B cell (primary cell): ENCODE results near the gene RUSF1. TPM values are rescaled to one million over a fixed set of nuclear protein-coding genes. Genes with fewer than 3 reads are reported as not detected.
A peak's percentile ranks its signal among the peaks of the same experiment; 100 is the strongest.

Experiments used
- ATAC-seq: fragments of 200-7000 bp; cut with Tn5 transposase; one replicate; pipeline ENCODE4 v1.10.0; 2021; ENCODE audit warnings: low read depth, mild to moderate bottlenecking, moderate number of reproducible peaks, moderate library complexity
- CTCF ChIA-PET: fragments of 350-600 bp; sonication (Branson Sonifier 250); formaldehyde crosslinking; loops from one replicate; lab custom pipeline; 2021; ENCODE audit warnings: antibody characterized with exemption, inconsistent platforms; lab: Charles Lee
- POLR2A ChIA-PET: fragments of 350-600 bp; sonication (Branson Sonifier 250); formaldehyde crosslinking; loops from one replicate; lab custom pipeline; 2021; ENCODE audit warnings: antibody characterized with exemption; lab: Charles Lee
- DNase-seq: peaks from one replicate; pipeline ENCODE4 v3.0.0; 2013
- H2AFZ ChIP-seq: 2 replicates; pipeline ENCODE4 v1.6.1; 2012; ENCODE audit warnings: mild to moderate bottlenecking, low read depth, low read length; ENCODE audit not compliant: insufficient read depth, poor library complexity, severe bottlenecking
- H3K27ac ChIP-seq, 2 donors: 1 replicate in 1 of 2; 2 replicates in 1 of 2; pipeline ENCODE4 v1.5.1; 2012 to 2013; ENCODE audit warnings: low read length in 2 of 2, mild to moderate bottlenecking in 2 of 2, moderate library complexity in 1 of 2
- H3K27me3 ChIP-seq, 4 experiments: fragments of 200-600 bp in 1 of 4; sonication (generic) in 1 of 4; replicated peaks in 1 of 4; 1 replicate in 2 of 4; 2 replicates in 2 of 4; pipeline versions ENCODE4 v1.6.1 to v1.7.0; 2013 to 2016; ENCODE audit warnings: low read length in 3 of 4, mild to moderate bottlenecking in 2 of 4, mixed read lengths in 1 of 4, moderate library complexity in 1 of 4; ENCODE audit not compliant: insufficient read depth in 4 of 4, control insufficient read depth in 3 of 4; ENCODE audit errors: control extremely low read depth in 1 of 4
- H3K36me3 ChIP-seq, 2 experiments: replicated peaks in 1 of 2; 1 replicate in 1 of 2; 2 replicates in 1 of 2; pipeline versions ENCODE4 v1.6.1 to v1.7.1; 2013; ENCODE audit warnings: low read length in 1 of 2; ENCODE audit not compliant: insufficient read depth in 2 of 2, control insufficient read depth in 1 of 2; ENCODE audit errors: control extremely low read depth in 1 of 2, extremely low read depth in 1 of 2
- H3K4me1 ChIP-seq, 2 donors: fragments of 200-600 bp in 1 of 2; sonication (generic) in 1 of 2; 1 replicate in 1 of 2; 2 replicates in 1 of 2; pipeline versions ENCODE4 v1.5.1 to v1.6.1; 2013 to 2017; ENCODE audit warnings: low read length in 2 of 2; ENCODE audit not compliant: control insufficient read depth in 2 of 2, insufficient read depth in 2 of 2
- H3K4me2 ChIP-seq: replicated peaks from 2 replicates; pipeline ENCODE3; 2012; ENCODE audit warnings: mild to moderate bottlenecking, low read depth, low read length; ENCODE audit not compliant: poor library complexity, severe bottlenecking
- H3K4me3 ChIP-seq, 5 experiments: fragments of 200-600 bp in 1 of 5; sonication (generic) in 1 of 5; 1 replicate in 3 of 5; 2 replicates in 2 of 5; pipeline versions ENCODE4 v1.5.1 to v1.7.0; 2011 to 2016; ENCODE audit warnings: low read length in 4 of 5, mild to moderate bottlenecking in 4 of 5, low read depth in 2 of 5, control low read depth in 1 of 5, moderate library complexity in 1 of 5; ENCODE audit not compliant: insufficient read depth in 1 of 5; ENCODE audit errors: control extremely low read depth in 1 of 5, extremely low read depth in 1 of 5
- H3K79me2 ChIP-seq: fragments of 200-600 bp; sonication (generic); one replicate; pipeline ENCODE4 v1.6.0; 2016; ENCODE audit warnings: low read length; ENCODE audit not compliant: control insufficient read depth, insufficient read depth
- H3K9ac ChIP-seq: fragments of 200-600 bp; sonication (generic); 2 replicates; pipeline ENCODE4 v1.6.1; 2017; ENCODE audit warnings: mild to moderate bottlenecking, low read length, moderate library complexity
- H3K9me3 ChIP-seq, 3 donors: one replicate each; pipeline versions ENCODE4 v1.6.1 to v1.7.1; 2013; ENCODE audit warnings: low read length in 2 of 3; ENCODE audit not compliant: control insufficient read depth in 2 of 3, insufficient read depth in 1 of 3; ENCODE audit errors: control extremely low read depth in 1 of 3
- H4K20me1 ChIP-seq: 2 replicates; pipeline ENCODE4 v1.6.0; 2012; ENCODE audit warnings: mild to moderate bottlenecking, low read length; ENCODE audit not compliant: insufficient read depth, control insufficient read depth, poor library complexity, severe bottlenecking
- H3K27ac Mint-ChIP-seq: one replicate; pipeline ENCODE4 v1.8.0; 2021; ENCODE audit warnings: mixed read lengths
- H3K27me3 Mint-ChIP-seq: one replicate; pipeline ENCODE4 v1.8.0; 2021; ENCODE audit warnings: mixed read lengths
- H3K4me1 Mint-ChIP-seq: one replicate; pipeline ENCODE4 v1.8.0; 2021; ENCODE audit warnings: mixed read lengths
- H3K4me3 Mint-ChIP-seq: one replicate; pipeline ENCODE4 v1.8.0; 2021; ENCODE audit warnings: mixed read lengths
- H3K9me3 Mint-ChIP-seq: one replicate; pipeline ENCODE4 v1.8.0; 2022; ENCODE audit warnings: mixed read lengths; ENCODE audit not compliant: insufficient read depth
- CTCF ChIP-seq: fragments of 200-600 bp; IDR thresholded peaks from one replicate; pipeline ENCODE4 v1.8.0; 2022; ENCODE audit warnings: antibody characterized with exemption, mild to moderate bottlenecking
- EZH2 ChIP-seq: IDR thresholded peaks from 2 replicates; pipeline ENCODE4 v1.6.1; 2012; ENCODE audit warnings: borderline replicate concordance, low read depth, mild to moderate bottlenecking, moderate library complexity, low read length; ENCODE audit not compliant: insufficient read depth, poor library complexity, severe bottlenecking
- WGBS: methylation state at CpG from one replicate; pipeline ENCODE4 v1.1.5; 2013; ENCODE audit warnings: missing lambda C conversion rate; ENCODE audit not compliant: insufficient coverage; 5-methylcytosine and 5-hydroxymethylcytosine counted together
- intact Hi-C: fragments of 100-400 bp; cut with micrococcal nuclease; formaldehyde crosslinking; loops from one replicate; pipeline ENCODE4 v1.10.0; 2022
- polyA plus RNA-seq: library from polyadenylated mRNA; depleted of rRNA; stranded (reverse); fragments of >200 nt; gene quantifications from 2 replicates; pipeline ENCODE4 v1.2.3, GENCODE V29; 2012
- total RNA-seq, 2 donors: library from RNA; stranded (reverse); fragments of 120-200 nt in 1 of 2; gene quantifications; 1 replicate in 1 of 2; 2 replicates in 1 of 2; pipeline versions ENCODE4 v1.2.3 to v1.2.4, GENCODE V29; 2013 to 2022

The RUSF1 gene
- total and polyA plus RNA-seq, 2 donors (not counting 1 experiment from before 2014, with no cell fraction given): 103 to 132 TPM

DNA sequence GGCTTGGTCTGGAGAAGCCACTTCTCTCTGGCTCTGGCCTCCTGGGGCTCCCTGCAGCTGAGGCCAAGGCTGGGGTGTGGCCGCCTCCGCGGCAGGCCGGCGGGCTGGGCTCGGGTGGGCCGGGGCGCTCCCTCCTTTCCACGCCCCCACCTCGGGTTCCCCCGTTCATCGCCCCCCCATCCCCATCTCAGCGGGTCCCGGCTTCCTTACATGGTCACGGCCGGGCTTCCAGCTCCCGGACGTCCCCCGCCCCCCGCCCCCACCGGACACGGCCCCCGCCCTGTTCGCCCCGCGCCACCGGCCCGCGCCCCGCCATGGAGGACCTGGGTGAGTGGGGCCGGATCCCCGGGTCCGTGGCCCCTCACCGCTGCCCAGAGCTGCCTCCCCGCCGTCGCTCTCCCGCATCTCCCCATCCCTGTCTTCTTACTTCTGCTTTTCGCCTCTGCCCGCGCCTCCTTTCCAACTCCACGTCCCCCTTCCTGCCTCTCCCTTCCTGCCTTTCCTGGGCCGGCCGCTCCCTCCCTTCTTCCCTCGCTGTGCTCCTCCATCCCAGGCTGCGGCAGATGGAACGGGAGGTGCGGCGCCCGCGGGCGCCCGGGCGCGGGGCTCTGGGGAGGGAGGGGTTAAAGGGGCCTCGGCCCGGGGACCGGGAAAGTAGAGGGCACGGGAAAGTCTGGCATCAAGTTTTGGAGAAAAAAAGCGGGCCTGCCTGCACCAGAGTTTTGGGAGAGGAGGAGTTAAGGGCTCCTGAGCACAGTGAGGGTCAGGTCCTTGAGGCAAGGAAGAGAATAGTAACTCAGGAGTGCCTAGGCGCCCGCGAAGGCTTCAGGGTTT is 36.1 kb downstream of the RUSF1 start, which contains the start of gene TGFB1I1:
TSS of gene TGFB1I1 (plus strand) at position 278 of the 834 bp plus-strand sequence. CDS start at position 315, 37 bp downstream.
- no peaks in the 10 kb centered on the region for H3K36me3 ChIP-seq
- DNase-seq (no peak), ATAC-seq (peak; percentile 37)
- peaks cover 0 to 12% (median 0%) of the 10 kb centered on the region in 3 donors for H3K9me3 ChIP-seq
- H3K79me2 ChIP-seq: no peaks in the 10 kb centered on the region
- Mint-ChIP-seq H3K4me1 (peaks cover 52% of the 10 kb centered on the region), H3K27ac (peak within 1 kb of the TSS; percentile 67), H3K4me3 (peak within 1 kb of the TSS; percentile 86), H3K27me3 (peaks cover 3% of the 10 kb centered on the region), H3K9me3 (no peaks in the 10 kb centered on the region)
- POLR2A ChIA-PET: interaction anchor here (0.6 to 1.0 kb wide), 2 partner anchors 13 to 213 kb away, joined by 3 to 5 read pairs; partner anchors contain the start of gene ARMC5
- H2AFZ ChIP-seq: peak within 1 kb of the TSS; percentile 51
- no peaks in the 10 kb centered on the region for H4K20me1 ChIP-seq
- H3K27ac ChIP-seq: no peak within 1 kb of the TSS
- peak within 1 kb of the TSS; percentile 89 for H3K4me2 ChIP-seq
- H3K4me1 ChIP-seq: peaks cover 29% of the 10 kb centered on the region in 2 donors
- peak within 1 kb of the TSS; percentile 52 for H3K9ac ChIP-seq
- CTCF ChIA-PET: interaction anchor here (1.2 kb wide), 1 partner anchor 12 kb away, joined by 5 read pairs; no protein-coding TSS in a partner anchor
- 6% methylated on average over 36 of the region's 63 CpGs for WGBS
- TF ChIP-seq EZH2: no peak
- TF ChIP-seq CTCF: no peak
- H3K4me3 ChIP-seq: peak within 1 kb of the TSS in 4 of 5 experiments; percentile 28 to 47 (median 42)
- intact Hi-C loops: no loop called here
- peaks cover 0 to 21% (median 11%) of the 10 kb centered on the region in 4 experiments for H3K27me3 ChIP-seq
